Lower leg skin (tissue), 4 donors: ENCODE results near the gene FOXP1. TPM values are rescaled to one million over a fixed set of nuclear protein-coding genes. Genes with fewer than 3 reads are reported as not detected.

ENCODE experiments used
- DNase-seq, 2 donors: peaks; one replicate each; pipeline ENCODE4 v3.0.0-alpha.2; 2019; ENCODE audit warnings: low spot score in 2 of 2
- H3K4me3 ChIP-seq: fragments of 200-600 bp; sonication (generic); 2 replicates; pipeline ENCODE4 v1.5.1; 2017; ENCODE audit warnings: mild to moderate bottlenecking, low read depth; ENCODE audit not compliant: poor library complexity, severe bottlenecking
- CTCF ChIP-seq, 3 donors: fragments of 450-650 bp; IDR thresholded peaks; one replicate each; pipeline ENCODE4 v1.5.1; 2016; ENCODE audit warnings: antibody characterized with exemption in 3 of 3, mild to moderate bottlenecking in 3 of 3, moderate library complexity in 2 of 3
- POLR2A ChIP-seq, 2 donors: fragments of 450-650 bp; IDR thresholded peaks; one replicate each; pipeline ENCODE4 v1.6.1; 2016 to 2017; ENCODE audit warnings: antibody characterized with exemption in 2 of 2, mild to moderate bottlenecking in 1 of 2, moderate library complexity in 1 of 2
- WGBS, 2 donors: methylation state at CpG; one replicate each; pipeline ENCODE4 v1.1.5; 2018; 5-methylcytosine and 5-hydroxymethylcytosine counted together
- intact Hi-C: fragments of 100-400 bp; cut with DNase I; formaldehyde crosslinking; loops from one replicate; pipeline ENCODE4 v1.15.0; 2023; ENCODE audit warnings: low total_unique reads
- total RNA-seq, 4 donors: library from RNA; depleted of rRNA; stranded (reverse); fragments of >200 nt; gene quantifications; one replicate each; pipeline ENCODE4 v1.1.0, GENCODE V29; 2016

FOXP1 gene
- total RNA-seq, 4 donors from 2014 or later = 46.6 to 66.6 (median 55.2) TPM

GRCh38 chr3:71345429-71346040 lies 238.0 kb downstream of the FOXP1 start:
- intact Hi-C loops = no loop called here
- WGBS, 2 donors = 45 to 75% methylated on average over 5 of the region's 5 CpGs
- no peak overlapping the region for H3K4me3 ChIP-seq
- TF ChIP-seq CTCF (IDR thresholded peaks at IDR 0.05) (no peak), POLR2A (IDR thresholded peaks at IDR 0.05) (no peak)
- no peak for DNase-seq

GRCh38 chr3:71341721-71342120 lies 241.8 kb downstream of the FOXP1 start:
- intact Hi-C loops = no loop called here
- H3K4me3 ChIP-seq = no peak overlapping the region
- DNase-seq = no peak
- 94 to 95% methylated on average over 4 of the region's 4 CpGs for WGBS, 2 donors
- TF ChIP-seq POLR2A (IDR thresholded peaks at IDR 0.05) (no peak), CTCF (IDR thresholded peaks at IDR 0.05) (no peak)

GRCh38 chr3:71339049-71339448 lies 244.5 kb downstream of the FOXP1 start:
- no peak for DNase-seq
- TF ChIP-seq POLR2A (IDR thresholded peaks at IDR 0.05) (no peak), CTCF (IDR thresholded peaks at IDR 0.05) (no peak)
- intact Hi-C loops = no loop called here
- 69 to 70% methylated on average over 4 of the region's 4 CpGs for WGBS, 2 donors
- no peak overlapping the region for H3K4me3 ChIP-seq

- TF ChIP-seq CTCF (IDR thresholded peaks at IDR 0.05) = no peak
- no peak for TF ChIP-seq POLR2A (IDR thresholded peaks at IDR 0.05)
- intact Hi-C loops = no loop called here
- H3K4me3 ChIP-seq = no peak overlapping the region
- no peak for DNase-seq
- WGBS, 2 donors = 85 to 87% methylated on average over 4 of the region's 4 CpGs
Measured at GRCh38 chr3:71332813-71333212, 250.7 kb downstream of the FOXP1 start.

- WGBS, 2 donors = 88 to 90% methylated on average over 8 to 18 of the region's 18 CpGs
- intact Hi-C loops = no loop called here
- TF ChIP-seq POLR2A (IDR thresholded peaks at IDR 0.05) (no peak), CTCF (IDR thresholded peaks at IDR 0.05) (no peak)
- H3K4me3 ChIP-seq = no peak overlapping the region
- DNase-seq = no peak
Measured at GRCh38 chr3:71330909-71331308, 252.6 kb downstream of the FOXP1 start.

GRCh38 chr3:71330505-71330904 lies 253.0 kb downstream of the FOXP1 start:
- no peak for DNase-seq
- WGBS, 2 donors = 86 to 94% methylated on average over 1 of the region's 1 CpG
- intact Hi-C loops = no loop called here

More at GRCh38 chr3:71330505-71330904, 253.0 kb downstream of the FOXP1 start:
- no peak overlapping the region for H3K4me3 ChIP-seq
- TF ChIP-seq CTCF (IDR thresholded peaks at IDR 0.05) (no peak), POLR2A (IDR thresholded peaks at IDR 0.05) (no peak)
